Activated naive CD4-positive, alpha-beta T cell treated with anti-CD3 and anti-CD28 coated beads for 36 hours (primary cell): ENCODE data around the gene POLR2A. TPM values are rescaled to one million over a fixed set of nuclear protein-coding genes. Genes with fewer than 3 reads are reported as not detected.

Experiments used
- total RNA-seq, 2 experiments: library from RNA; stranded (reverse); gene quantifications; one replicate each; pipeline ENCODE4 v1.2.3, GENCODE V29; 2021

Gene POLR2A
- total RNA-seq, 2 experiments from 2014 or later: 204 to 205 TPM

Other genes starting within 250 kb of the POLR2A start
- 10 to 100 TPM; 26.7 to 29.4 TPM for gene DVL2, start 249.8 kb upstream of the POLR2A start, total RNA-seq
- gene PHF23, start 244.9 kb upstream of the POLR2A start, total RNA-seq: 10 to 100 TPM in 1 of 2 experiments, 1 to 10 TPM in 1; 8.4 to 10.0 TPM
- 100 to 1,000 TPM; 137 to 152 TPM for gene GABARAP, start 241.9 kb upstream of the POLR2A start, total RNA-seq
- 100 to 1,000 TPM; 147 to 152 TPM for gene CTDNEP1, start 232.6 kb upstream of the POLR2A start, total RNA-seq
- gene ELP5, start 232.2 kb upstream of the POLR2A start, total RNA-seq: 10 to 100 TPM; 52.4 to 53.5 TPM
- under 1 TPM in 1 of 2 experiments, not detected in 1; 0.40 TPM for gene CLDN7, start 221.9 kb upstream of the POLR2A start, total RNA-seq
- gene SLC2A4, start 202.6 kb upstream of the POLR2A start, total RNA-seq: under 1 TPM; 0.19 to 0.37 TPM
- under 1 TPM; 0.45 to 0.52 TPM for gene YBX2, start 189.7 kb upstream of the POLR2A start, total RNA-seq
- gene EIF5A, start 176.7 kb upstream of the POLR2A start, total RNA-seq: 100 to 1,000 TPM; 757 to 792 TPM
- 10 to 100 TPM; 28.2 to 32.2 TPM for gene GPS2, start 169.0 kb upstream of the POLR2A start, total RNA-seq
- gene NEURL4, start 155.0 kb upstream of the POLR2A start, total RNA-seq: 10 to 100 TPM; 21.9 to 22.5 TPM
- gene ACAP1, start 147.8 kb upstream of the POLR2A start, total RNA-seq: 100 to 1,000 TPM; 309 to 320 TPM
- under 1 TPM; 0.41 to 0.47 TPM for gene KCTD11, start 132.2 kb upstream of the POLR2A start, total RNA-seq
- not detected for gene TMEM95, start 129.2 kb upstream of the POLR2A start, total RNA-seq
- 1 to 10 TPM; 4.0 to 4.8 TPM for gene TNK1, start 103.3 kb upstream of the POLR2A start, total RNA-seq
- 10 to 100 TPM; 58.6 to 59.4 TPM for gene PLSCR3, start 89.8 kb upstream of the POLR2A start, total RNA-seq
- gene TMEM256, start 80.3 kb upstream of the POLR2A start, total RNA-seq: 10 to 100 TPM; 65.6 to 66.3 TPM
- 1 to 10 TPM; 7.7 to 8.9 TPM for gene NLGN2, start 76.5 kb upstream of the POLR2A start, total RNA-seq
- not detected for gene SPEM1, start 64.0 kb upstream of the POLR2A start, total RNA-seq
- gene SPEM2, start 58.8 kb upstream of the POLR2A start, total RNA-seq: not detected
- gene SPEM3, start 55.5 kb upstream of the POLR2A start, total RNA-seq: not detected
- gene TMEM102, start 48.9 kb upstream of the POLR2A start, total RNA-seq: 1 to 10 TPM; 3.3 to 3.5 TPM
- gene FGF11, start 44.9 kb upstream of the POLR2A start, total RNA-seq: 1 to 10 TPM; 1.3 to 1.6 TPM
- 1 to 10 TPM; 5.1 to 5.9 TPM for gene CHRNB1, start 39.3 kb upstream of the POLR2A start, total RNA-seq
- gene ZBTB4, start 4.7 kb upstream of the POLR2A start, total RNA-seq: 1 to 10 TPM; 9.2 to 9.4 TPM
- not detected for gene SLC35G6, start 2.9 kb upstream of the POLR2A start, total RNA-seq
- gene TNFSF12, start 64.7 kb downstream of the POLR2A start, total RNA-seq: 1 to 10 TPM; 5.8 to 7.4 TPM
- 1 to 10 TPM; 2.1 to 2.6 TPM for gene TNFSF13, start 74.4 kb downstream of the POLR2A start, total RNA-seq
- gene SENP3, start 77.6 kb downstream of the POLR2A start, total RNA-seq: 10 to 100 TPM; 43.2 to 46.9 TPM
- gene CD68, start 95.3 kb downstream of the POLR2A start, total RNA-seq: 10 to 100 TPM; 11.6 to 12.6 TPM
- 10 to 100 TPM; 48.8 to 53.5 TPM for gene MPDU1, start 99.5 kb downstream of the POLR2A start, total RNA-seq
- gene SOX15, start 105.7 kb downstream of the POLR2A start, total RNA-seq: under 1 TPM in 1 of 2 experiments, not detected in 1; 0.20 TPM
- gene FXR2, start 130.5 kb downstream of the POLR2A start, total RNA-seq: 10 to 100 TPM; 29.7 to 36.8 TPM
- 10 to 100 TPM; 14.3 to 16.9 TPM for gene SAT2, start 143.5 kb downstream of the POLR2A start, total RNA-seq
- gene SHBG, start 145.8 kb downstream of the POLR2A start, total RNA-seq: not detected
- gene ATP1B2, start 166.6 kb downstream of the POLR2A start, total RNA-seq: under 1 TPM; 0.14 to 0.30 TPM
- 100 to 1,000 TPM; 148 to 149 TPM for gene TP53, start 203.1 kb downstream of the POLR2A start, total RNA-seq
- gene WRAP53, start 204.1 kb downstream of the POLR2A start, total RNA-seq: 10 to 100 TPM; 13.7 to 14.7 TPM
- gene EFNB3, start 220.8 kb downstream of the POLR2A start, total RNA-seq: not detected
- gene DNAH2, start 233.4 kb downstream of the POLR2A start, total RNA-seq: not detected